Kidney (tissue), 14 donors: ENCODE data around the gene TAAR5. TPM values are rescaled to one million over a fixed set of nuclear protein-coding genes. Genes with fewer than 3 reads are reported as not detected.

Experiments used
- DNase-seq, 5 donors: peaks; one replicate each; pipeline ENCODE4 v3.0.0-alpha.2; 2013 to 2020
- FAIRE-seq: peaks from 2 replicates; lab custom pipeline; 2012; peaks lifted over from hg19 to GRCh38; lab: Jason Lieb, UNC
- H3K27ac ChIP-seq, 2 donors: one replicate each; pipeline ENCODE4 v1.7.0; 2013; ENCODE audit warnings: low read depth in 2 of 2, low read length in 2 of 2, inconsistent platforms in 1 of 2
- H3K27me3 ChIP-seq: one replicate; pipeline ENCODE4 v1.7.1; 2013; ENCODE audit warnings: low read length, inconsistent platforms; ENCODE audit not compliant: control insufficient read depth, insufficient read depth
- H3K36me3 ChIP-seq, 3 donors: one replicate each; pipeline versions ENCODE4 v1.7.0 to v1.7.1; 2013; ENCODE audit warnings: low read length in 3 of 3, control low read depth in 1 of 3, inconsistent platforms in 1 of 3; ENCODE audit not compliant: insufficient read depth in 3 of 3, control insufficient read depth in 2 of 3
- H3K4me1 ChIP-seq, 3 donors: one replicate each; pipeline versions ENCODE4 v1.7.0 to v1.7.1; 2013; ENCODE audit warnings: low read length in 3 of 3, inconsistent platforms in 1 of 3, low read depth in 1 of 3; ENCODE audit not compliant: control insufficient read depth in 2 of 3, insufficient read depth in 2 of 3
- H3K4me3 ChIP-seq, 3 donors: one replicate each; pipeline versions ENCODE4 v1.7.0 to v1.8.1; 2013; ENCODE audit warnings: low read length in 3 of 3, control low read depth in 1 of 3, inconsistent platforms in 1 of 3
- H3K9ac ChIP-seq, 3 donors: one replicate each; pipeline versions ENCODE4 v1.7.0 to v1.7.1; 2013; ENCODE audit warnings: low read length in 3 of 3, control low read depth in 1 of 3, inconsistent platforms in 1 of 3
- H3K9me3 ChIP-seq, 3 donors: one replicate each; pipeline versions ENCODE4 v1.7.0 to v1.7.1; 2013; ENCODE audit warnings: low read length in 3 of 3, control low read depth in 1 of 3, inconsistent platforms in 1 of 3; ENCODE audit not compliant: control insufficient read depth in 2 of 3, insufficient read depth in 1 of 3
- CTCF ChIP-seq: IDR thresholded peaks from 3 replicates; pipeline ENCODE4 v1.5.1; 2012; ENCODE audit warnings: mild to moderate bottlenecking, moderate library complexity, borderline replicate concordance; ENCODE audit not compliant: insufficient read depth; ENCODE audit errors: extremely low read depth
- intact Hi-C: fragments of 100-400 bp; cut with DNase I; formaldehyde crosslinking; loops from one replicate; pipeline ENCODE4 v1.11.1; 2022
- polyA plus RNA-seq: library from polyadenylated mRNA; stranded (reverse); fragments of 350-450 nt; fragmentation: Illumina TruSeq; extraction: RNeasy Lipid Tissue Mini Kit (QIAGEN cat#74804); gene quantifications from one replicate; pipeline ENCODE4 v1.2.3, GENCODE V29; 2014; ENCODE audit warnings: low read depth, low replicate concordance; ENCODE audit not compliant: insufficient read depth
- total RNA-seq: library from RNA; stranded (reverse); fragmentation: NEBNext Ultra II Directional; extraction: Animal tissue kit (Norgen Biotek cat#: 25700); gene quantifications from one replicate; pipeline ENCODE4 v1.2.1, GENCODE V29; 2021
- donor health status: control.
- donor health status: control.
- donor health status: control.
- donor health status: control.
- donor health status: control.
- donor health status: DM: yes; HTN: yes; CAD: no.
- donor health status: Normal renal cell carcinoma (clear cell type).

The TAAR5 gene
- total and polyA plus RNA-seq, 2 donors from 2014 or later, result not detected

DNA sequence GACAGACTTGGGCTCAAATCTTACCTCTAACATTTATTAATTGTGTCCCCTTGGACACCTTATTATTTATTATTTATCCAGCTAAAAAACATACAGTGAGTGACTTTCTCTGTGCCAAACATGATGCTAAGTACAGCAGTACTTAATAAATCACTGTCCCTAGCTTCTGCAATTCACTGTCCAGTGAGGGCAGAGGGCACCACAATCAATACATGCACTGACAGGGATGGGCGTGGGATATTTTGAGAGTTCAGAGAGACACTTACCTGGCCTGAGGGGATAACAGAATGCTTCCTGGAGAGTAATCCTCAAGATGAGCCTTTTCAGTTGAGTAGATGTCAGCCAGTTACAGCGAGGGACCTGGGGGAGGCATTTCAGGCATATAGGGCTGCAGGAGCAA lies 43.8 kb upstream of the TAAR5 start:
- FAIRE-seq (no peak), DNase-seq (no peak)
- no peak overlapping the region for H3K4me3 ChIP-seq
- no peaks in the 10 kb centered on the region for H3K9me3 ChIP-seq
- no peaks in the 10 kb centered on the region for H3K27me3 ChIP-seq
- no peak overlapping the region for H3K27ac ChIP-seq
- no peak for TF ChIP-seq CTCF
- H3K4me1 ChIP-seq, result no peaks in the 10 kb centered on the region
- intact Hi-C loops, result no loop called here
- H3K9ac ChIP-seq, result no peak overlapping the region
- no peaks in the 10 kb centered on the region for H3K36me3 ChIP-seq

GRCh38 chr6:132624175-132624574 lies 34.6 kb upstream of the TAAR5 start, which contains the start of gene TAAR2:
Gene TAAR2 (minus strand): TSS chr6:132624275. CDS start chr6:132624275, 0 bp downstream.
- FAIRE-seq (no peak), DNase-seq (no peak)
- intact Hi-C loops, result no loop called here
- Histone ChIP-seq H3K4me3 (no peak within 1 kb of the TSS), H3K36me3 (no peaks in the 10 kb centered on the region), H3K27ac (no peak within 1 kb of the TSS), H3K4me1 (no peaks in the 10 kb centered on the region), H3K9me3 (no peaks in the 10 kb centered on the region), H3K9ac (no peak within 1 kb of the TSS), H3K27me3 (no peaks in the 10 kb centered on the region)
- no peak for TF ChIP-seq CTCF

DNA sequence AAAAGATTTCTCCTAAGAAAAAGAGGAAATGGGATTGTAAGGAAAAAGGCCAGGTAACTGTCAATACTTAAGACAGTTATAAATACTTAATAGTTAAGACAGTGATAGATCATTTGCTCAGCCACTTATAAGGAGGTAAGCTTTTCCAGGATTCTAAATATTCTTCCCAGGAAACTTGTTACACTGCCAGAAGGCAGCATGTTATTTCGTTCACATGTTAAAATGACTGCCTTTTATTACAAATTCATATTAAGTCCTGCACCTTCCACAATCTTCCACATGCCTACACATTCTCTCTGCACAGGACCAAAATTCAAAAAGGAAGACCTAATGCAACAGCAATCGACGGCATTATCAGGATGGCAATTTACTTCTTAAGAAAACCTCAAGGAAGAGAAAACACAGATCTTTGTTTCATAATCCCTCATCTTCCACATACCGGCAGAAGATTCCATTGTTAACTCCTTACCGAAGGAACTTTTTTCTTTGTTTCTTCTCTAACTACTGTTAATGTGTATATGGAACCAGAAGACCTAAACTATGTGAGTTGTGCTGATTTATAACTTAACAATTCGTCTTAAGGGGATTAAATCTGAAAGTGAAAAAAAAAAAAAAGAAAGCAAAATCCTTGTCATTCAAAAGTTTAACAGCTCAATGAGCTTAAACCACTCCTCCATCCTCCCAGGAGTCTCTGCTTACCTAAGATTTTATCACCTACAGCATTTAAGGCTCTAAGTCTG lies 33.7 kb upstream of the TAAR5 start:
- DNase-seq (peak in 2 of 5 donors; percentile 28 to 40), FAIRE-seq (no peak)
- intact Hi-C loops, result no loop called here
- Histone ChIP-seq H3K4me3 (no peak overlapping the region), H3K4me1 (no peaks in the 10 kb centered on the region), H3K9me3 (no peaks in the 10 kb centered on the region), H3K27ac (no peak overlapping the region), H3K36me3 (no peaks in the 10 kb centered on the region), H3K9ac (no peak overlapping the region), H3K27me3 (no peaks in the 10 kb centered on the region)
- TF ChIP-seq CTCF, result no peak

GRCh38 chr6:132616677-132617076 lies 27.1 kb upstream of the TAAR5 start:
- H3K27ac ChIP-seq, result no peak overlapping the region
- no peak for DNase-seq
- H3K36me3 ChIP-seq, result no peaks in the 10 kb centered on the region
- no peak overlapping the region for H3K4me3 ChIP-seq
- no peaks in the 10 kb centered on the region for H3K9me3 ChIP-seq
- no peak for FAIRE-seq
- no peak for TF ChIP-seq CTCF
- intact Hi-C loops, result no loop called here
- no peaks in the 10 kb centered on the region for H3K4me1 ChIP-seq
- H3K27me3 ChIP-seq, result no peaks in the 10 kb centered on the region
- no peak overlapping the region for H3K9ac ChIP-seq
